ENCODE results near the gene FAM170A.

Gene FAM170A, protein sequence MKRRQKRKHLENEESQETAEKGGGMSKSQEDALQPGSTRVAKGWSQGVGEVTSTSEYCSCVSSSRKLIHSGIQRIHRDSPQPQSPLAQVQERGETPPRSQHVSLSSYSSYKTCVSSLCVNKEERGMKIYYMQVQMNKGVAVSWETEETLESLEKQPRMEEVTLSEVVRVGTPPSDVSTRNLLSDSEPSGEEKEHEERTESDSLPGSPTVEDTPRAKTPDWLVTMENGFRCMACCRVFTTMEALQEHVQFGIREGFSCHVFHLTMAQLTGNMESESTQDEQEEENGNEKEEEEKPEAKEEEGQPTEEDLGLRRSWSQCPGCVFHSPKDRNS

DNA sequence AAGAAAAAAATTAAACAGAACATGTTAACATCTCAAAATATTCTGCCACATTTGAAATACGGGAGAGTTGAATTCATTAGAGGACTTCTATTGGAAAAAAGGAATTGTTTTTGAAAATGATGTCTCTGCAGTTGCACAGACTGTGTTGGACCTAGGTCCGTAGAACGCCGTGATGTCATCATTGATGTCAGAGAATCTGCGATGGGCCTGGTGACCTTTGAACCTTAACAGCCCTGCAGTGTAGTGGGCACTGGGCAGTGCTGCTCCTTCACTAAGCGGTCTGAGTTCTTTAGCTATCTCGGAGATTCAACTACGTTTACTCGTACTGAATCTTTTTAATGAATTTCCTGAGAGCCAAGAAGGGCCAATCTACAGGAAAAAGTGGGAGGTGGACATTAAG is at the start of gene FAM170A:
Gene FAM170A, plus strand, starts transcription at position 220 of the 400 bp plus-strand sequence. CDS start 211 bp downstream, outside the sequence.
- Histone ChIP-seq H3K27ac (no peak within 1 kb of the TSS), H3K4me3 (no peak within 1 kb of the TSS)
- TF ChIP-seq, protein P1, sequence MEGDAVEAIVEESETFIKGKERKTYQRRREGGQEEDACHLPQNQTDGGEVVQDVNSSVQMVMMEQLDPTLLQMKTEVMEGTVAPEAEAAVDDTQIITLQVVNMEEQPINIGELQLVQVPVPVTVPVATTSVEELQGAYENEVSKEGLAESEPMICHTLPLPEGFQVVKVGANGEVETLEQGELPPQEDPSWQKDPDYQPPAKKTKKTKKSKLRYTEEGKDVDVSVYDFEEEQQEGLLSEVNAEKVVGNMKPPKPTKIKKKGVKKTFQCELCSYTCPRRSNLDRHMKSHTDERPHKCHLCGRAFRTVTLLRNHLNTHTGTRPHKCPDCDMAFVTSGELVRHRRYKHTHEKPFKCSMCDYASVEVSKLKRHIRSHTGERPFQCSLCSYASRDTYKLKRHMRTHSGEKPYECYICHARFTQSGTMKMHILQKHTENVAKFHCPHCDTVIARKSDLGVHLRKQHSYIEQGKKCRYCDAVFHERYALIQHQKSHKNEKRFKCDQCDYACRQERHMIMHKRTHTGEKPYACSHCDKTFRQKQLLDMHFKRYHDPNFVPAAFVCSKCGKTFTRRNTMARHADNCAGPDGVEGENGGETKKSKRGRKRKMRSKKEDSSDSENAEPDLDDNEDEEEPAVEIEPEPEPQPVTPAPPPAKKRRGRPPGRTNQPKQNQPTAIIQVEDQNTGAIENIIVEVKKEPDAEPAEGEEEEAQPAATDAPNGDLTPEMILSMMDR (IDR thresholded peaks at IDR 0.05) = no peak

DNA sequence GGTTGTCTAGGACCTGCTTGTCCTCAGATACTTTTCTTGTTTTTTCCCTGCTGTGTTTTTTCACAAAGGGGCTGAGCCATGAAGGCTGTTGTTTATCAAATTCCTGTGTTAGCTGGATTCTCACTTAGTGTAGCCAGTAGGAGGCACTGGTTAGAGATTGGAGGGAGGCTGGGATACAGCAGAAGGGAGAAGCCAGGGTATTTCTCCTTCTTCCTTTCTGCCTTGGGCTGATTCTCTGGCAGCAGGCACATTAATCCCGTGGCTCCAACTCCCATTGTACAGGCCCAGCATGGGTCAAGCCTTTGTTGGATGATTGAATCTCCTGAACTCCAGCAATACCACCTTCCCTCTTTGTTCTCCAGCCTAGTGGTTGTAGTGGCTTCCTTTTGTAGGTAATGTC is 46.4 kb upstream of the FAM170A start:
- no peak for DNase-seq (ENCODE audit: low spot score)
- TF ChIP-seq, protein P1 (IDR thresholded peaks at IDR 0.05) = no peak
- no peak overlapping the region for H3K27ac ChIP-seq
- no peak overlapping the region for H3K4me3 ChIP-seq

More for the DNA sequence above, at the start of gene FAM170A:
- DNase-seq (ENCODE audit: low spot score) = no peak

DNA sequence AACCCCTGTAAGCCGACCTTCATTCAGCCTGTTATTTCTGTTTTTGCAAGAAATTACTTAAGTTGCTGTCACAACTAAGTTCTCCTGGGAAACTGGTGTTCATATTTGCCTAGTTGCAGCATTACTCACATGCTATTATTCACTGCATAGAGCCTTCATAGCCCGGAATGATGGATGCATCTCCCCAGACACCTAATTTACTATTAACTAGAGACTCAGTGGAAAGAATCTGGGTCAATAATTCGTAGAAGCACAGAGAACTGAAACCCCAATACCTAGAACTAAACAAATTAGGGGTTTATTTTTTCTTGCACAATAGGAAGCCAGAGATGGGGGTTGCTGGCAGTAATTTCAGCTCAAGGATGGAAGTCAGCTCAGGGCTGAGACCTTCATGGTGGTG is 45.7 kb upstream of the FAM170A start:
- H3K4me3 ChIP-seq = no peak overlapping the region
- no peak for DNase-seq (ENCODE audit: low spot score)
- TF ChIP-seq, protein P1 (IDR thresholded peaks at IDR 0.05) = no peak
- no peak overlapping the region for H3K27ac ChIP-seq

DNA sequence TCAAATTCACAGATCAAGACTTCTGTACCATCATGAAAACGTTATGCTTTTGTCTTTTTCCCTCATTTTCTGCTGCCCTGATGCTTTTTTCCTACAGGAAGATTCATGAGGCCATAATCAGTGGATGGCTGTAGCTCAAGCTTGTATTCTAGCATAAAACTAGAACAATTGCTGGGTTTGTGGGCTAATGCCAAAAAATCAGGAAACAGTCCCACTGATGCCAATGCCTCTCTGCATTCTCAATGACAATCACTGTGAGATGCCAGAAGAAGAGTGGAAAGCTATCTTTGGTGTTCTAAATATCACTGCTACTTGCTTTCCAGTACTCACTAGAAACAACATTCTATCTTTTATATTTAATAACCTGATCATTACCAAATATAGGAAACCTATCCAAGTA is 33.3 kb upstream of the FAM170A start:
- no peak overlapping the region for H3K27ac ChIP-seq
- TF ChIP-seq, protein P1 (IDR thresholded peaks at IDR 0.05) = no peak
- H3K4me3 ChIP-seq = no peak overlapping the region
- DNase-seq (ENCODE audit: low spot score) = no peak

DNA sequence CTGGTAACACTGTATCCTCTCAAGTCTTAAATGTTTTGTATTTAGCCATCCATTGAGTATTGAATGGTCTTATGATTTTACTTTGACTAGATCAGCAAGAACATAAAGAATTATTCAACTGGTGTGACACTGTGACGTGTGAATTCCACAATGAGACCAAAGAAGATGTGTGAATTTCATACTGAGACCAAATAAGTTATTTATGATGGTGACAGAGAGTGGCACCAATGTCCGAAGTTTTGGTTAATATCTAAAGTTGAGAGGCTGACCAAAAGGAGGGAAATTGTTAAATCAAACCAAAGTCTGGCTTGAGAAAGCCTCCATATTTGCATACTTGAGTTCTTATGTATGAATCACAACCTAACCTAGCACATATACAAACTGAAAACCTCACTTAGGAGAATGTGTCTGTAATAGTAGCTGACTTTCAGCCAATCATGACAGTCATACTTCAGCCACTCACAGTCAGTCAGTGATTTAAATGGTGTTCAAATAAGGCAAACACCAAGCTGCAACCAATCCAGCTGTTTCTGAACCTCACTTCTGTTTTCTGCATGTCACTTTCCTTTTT is 31.5 kb upstream of the FAM170A start:
- no peak overlapping the region for H3K4me3 ChIP-seq
- TF ChIP-seq, protein P1 (IDR thresholded peaks at IDR 0.05) = no peak

DNA sequence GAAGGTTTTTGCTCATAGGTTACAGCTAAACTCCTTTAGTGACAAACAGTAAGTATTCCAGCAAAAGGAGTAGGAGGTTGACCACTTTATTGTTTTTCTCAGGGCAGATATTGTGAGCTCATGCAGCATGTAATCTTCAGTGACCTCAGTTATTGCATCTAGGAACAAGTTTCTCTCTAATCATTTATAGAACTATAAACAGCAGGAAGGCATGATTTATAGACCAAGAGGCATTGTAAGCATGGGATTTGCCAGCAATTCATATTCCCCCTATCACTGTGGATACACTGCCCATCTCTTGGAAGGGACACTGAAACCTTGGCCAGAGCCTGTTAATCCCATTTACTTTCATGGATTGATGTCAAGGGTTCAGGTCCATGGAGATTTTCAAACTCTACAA is 15.4 kb upstream of the FAM170A start:
- no peak overlapping the region for H3K27ac ChIP-seq
- DNase-seq (ENCODE audit: low spot score) = no peak
- TF ChIP-seq, protein P1 (IDR thresholded peaks at IDR 0.05) = no peak
- H3K4me3 ChIP-seq = no peak overlapping the region

More for the DNA sequence above, 31.5 kb upstream of the FAM170A start:
- no peak for DNase-seq (ENCODE audit: low spot score)
- H3K27ac ChIP-seq = no peak overlapping the region

DNA sequence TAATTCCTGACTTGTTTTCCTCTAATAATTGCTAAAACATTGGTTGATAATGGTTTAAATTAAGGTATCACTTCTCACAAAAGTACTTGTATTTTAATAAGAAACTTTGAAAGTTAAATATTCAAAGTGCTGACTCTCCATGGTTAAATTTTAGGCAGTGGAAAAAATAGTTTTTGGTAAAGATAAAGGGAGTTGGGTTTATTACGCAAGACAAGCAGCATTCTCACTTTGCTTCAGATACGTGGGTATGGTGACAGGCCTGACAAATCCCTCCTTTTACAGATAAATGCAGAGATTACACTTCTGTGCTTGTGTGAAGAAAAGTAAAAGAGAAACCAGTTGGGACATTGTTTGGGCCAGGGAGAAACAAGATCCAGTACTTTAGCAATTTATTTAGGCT is 14.5 kb upstream of the FAM170A start:
- no peak overlapping the region for H3K27ac ChIP-seq
- H3K4me3 ChIP-seq = no peak overlapping the region
- TF ChIP-seq, protein P1 (IDR thresholded peaks at IDR 0.05) = no peak
- DNase-seq (ENCODE audit: low spot score) = no peak
